Renal cortical epithelial cell (primary cell): ENCODE results near the gene PNMA6E. TPM values are rescaled to one million over a fixed set of nuclear protein-coding genes. Genes with fewer than 3 reads are reported as not detected.
"Not testable (repeated sequence)": the region's sequence is repeated elsewhere in the genome, so short reads cannot be mapped to it uniquely, and the experiment has no call there.

Experiments
- DNase-seq: peaks from one replicate; pipeline ENCODE4 v3.0.0-alpha.2; 2011; ENCODE audit warnings: low read depth
- total RNA-seq: library from RNA; depleted of rRNA; stranded (reverse); fragments of >200 nt; gene quantifications from 2 replicates; pipeline ENCODE4 v1.2.3, GENCODE V29; 2014

Gene PNMA6E
- total RNA-seq, 1 donor from 2014 or later: 0.05 TPM

GRCh38 chrX:153386097-153386496 is 15.1 kb downstream of the PNMA6E start:
- no peak for DNase-seq

GRCh38 chrX:153384973-153385372 is 16.2 kb downstream of the PNMA6E start:
- not testable (repeated sequence) for DNase-seq

- no peak for DNase-seq
These were observed 16.8 kb downstream of the PNMA6E start for GRCh38 chrX:153384390-153384789.

- no peak for DNase-seq
These were observed 18.3 kb downstream of the PNMA6E start for GRCh38 chrX:153382563-153383482.

GRCh38 chrX:153381684-153382532 is 19.2 kb downstream of the PNMA6E start:
- DNase-seq: peak; percentile 61

- DNase-seq: no peak
These were observed 20.5 kb downstream of the PNMA6E start for GRCh38 chrX:153380691-153381090.

- no peak for DNase-seq
These were observed 21.1 kb downstream of the PNMA6E start for GRCh38 chrX:153379971-153380581.

- DNase-seq: no peak
These were observed 21.6 kb downstream of the PNMA6E start for GRCh38 chrX:153379508-153379907.

- no peak for DNase-seq
These were observed 22.5 kb downstream of the PNMA6E start for GRCh38 chrX:153378607-153379006.

- DNase-seq: no peak
These were observed 23.4 kb downstream of the PNMA6E start for GRCh38 chrX:153377727-153378126.

- no peak for DNase-seq
These were observed 25.6 kb downstream of the PNMA6E start for GRCh38 chrX:153375571-153375970.

- no peak for DNase-seq
These were observed 26.7 kb downstream of the PNMA6E start for GRCh38 chrX:153374426-153374825.

- DNase-seq: no peak
These were observed 28.2 kb downstream of the PNMA6E start for GRCh38 chrX:153372949-153373348.

- no peak for DNase-seq
These were observed 29.9 kb downstream of the PNMA6E start for GRCh38 chrX:153371256-153371655.

- no peak for DNase-seq
These were observed 30.7 kb downstream of the PNMA6E start for GRCh38 chrX:153370293-153371055.

- no peak for DNase-seq
These were observed 34.1 kb downstream of the PNMA6E start for GRCh38 chrX:153366878-153367538.

- DNase-seq: no peak
These were observed 35.0 kb downstream of the PNMA6E start for GRCh38 chrX:153366119-153366518.

GRCh38 chrX:153365670-153366069 is 35.5 kb downstream of the PNMA6E start:
- DNase-seq: no peak

- DNase-seq: peak; percentile 9
These were observed 39.3 kb downstream of the PNMA6E start for GRCh38 chrX:153361781-153362397.

GRCh38 chrX:153357877-153358276 is 43.3 kb downstream of the PNMA6E start:
- no peak for DNase-seq
